K562 (cell line): ENCODE data around the gene GLI1. TPM values are rescaled to one million over a fixed set of nuclear protein-coding genes. Genes with fewer than 3 reads are reported as not detected.

Experiments
- FOXP1 ChIP-seq: sonication (generic); formaldehyde crosslinking; IDR thresholded peaks from 2 replicates; pipeline ENCODE4 v1.8.0; 2022; ENCODE audit warnings: mild to moderate bottlenecking, missing genetic modification reagents
- GABPA ChIP-seq: fragments of 200-800 bp; sonication (Bioruptor generic); conservative IDR thresholded peaks from 2 replicates; pipeline ENCODE4 v1.6.1; 2016; ENCODE audit warnings: low read depth, missing genetic modification characterization, missing compliant biosample characterization
- GABPB1 ChIP-seq: sonication (generic); formaldehyde crosslinking; IDR thresholded peaks from 2 replicates; pipeline ENCODE4 v1.8.0; 2022; ENCODE audit warnings: mild to moderate bottlenecking, missing genetic modification reagents
- GTF3C2 ChIP-seq: IDR thresholded peaks from 3 replicates; pipeline ENCODE4 v1.6.1; 2011; ENCODE audit warnings: borderline replicate concordance, mild to moderate bottlenecking, moderate library complexity; ENCODE audit not compliant: insufficient read length; ENCODE audit errors: extremely low read depth
- HDAC2 ChIP-seq: fragments of 450-650 bp; IDR thresholded peaks from 2 replicates; pipeline ENCODE4 v1.6.1; 2016; ENCODE audit warnings: mild to moderate bottlenecking
- HOXB6 ChIP-seq: fragments of 250-450 bp; sonication (Bioruptor Pico); IDR thresholded peaks from 2 replicates; pipeline ENCODE4 v1.5.1; 2022; ENCODE audit warnings: mild to moderate bottlenecking, borderline replicate concordance
- NR2C2 ChIP-seq, 2 experiments: fragments of 200-800 bp in 1 of 2; sonication (Bioruptor generic) in 1 of 2; sonication (generic) in 1 of 2; formaldehyde crosslinking in 1 of 2; IDR thresholded peaks; 2 replicates each; pipeline versions ENCODE4 v1.6.1 to v1.8.0; 2016 to 2022; ENCODE audit warnings: mild to moderate bottlenecking in 1 of 2, missing compliant biosample characterization in 1 of 2, missing genetic modification characterization in 1 of 2, missing genetic modification reagents in 1 of 2
- POLR2H ChIP-seq: IDR thresholded peaks from 2 replicates; pipeline ENCODE4 v1.6.1; 2016; ENCODE audit warnings: missing genetic modification characterization, low read depth, mild to moderate bottlenecking, control low read depth, missing compliant biosample characterization, moderate library complexity
- SMC3 ChIP-seq: conservative IDR thresholded peaks from 2 replicates; pipeline ENCODE4 v1.6.1; 2011; ENCODE audit warnings: low read depth, low read length, improper control_type of control experiment; ENCODE audit not compliant: insufficient read depth
- SNIP1 ChIP-seq: fragments of 450-650 bp; IDR thresholded peaks from 2 replicates; pipeline ENCODE4 v1.7.1; 2017; ENCODE audit warnings: low read depth, mild to moderate bottlenecking
- SPI1 ChIP-seq: IDR thresholded peaks from 2 replicates; pipeline ENCODE4 v1.6.1; 2011; ENCODE audit warnings: low read depth, low read length, control low read depth, borderline replicate concordance
- TEAD1 ChIP-seq, 2 experiments: fragments of 450-650 bp in 1 of 2; sonication (generic) in 1 of 2; formaldehyde crosslinking; IDR thresholded peaks; 2 replicates each; pipeline versions ENCODE4 v1.4.0 to v1.8.0; 2020 to 2022; ENCODE audit warnings: mild to moderate bottlenecking in 2 of 2, missing genetic modification reagents in 1 of 2
- ZBTB1 ChIP-seq: sonication (generic); formaldehyde crosslinking; IDR thresholded peaks from 2 replicates; pipeline ENCODE4 v1.8.1; 2023; ENCODE audit warnings: missing genetic modification reagents, low read depth, mild to moderate bottlenecking, borderline replicate concordance
- ZEB2 ChIP-seq: fragments of 450-650 bp; IDR thresholded peaks from 2 replicates; pipeline ENCODE4 v1.6.1; 2016
- ZNF165 ChIP-seq: fragments of 250-450 bp; sonication (Bioruptor Pico); IDR thresholded peaks from 2 replicates; pipeline ENCODE4 v1.4.0; 2020; ENCODE audit warnings: borderline replicate concordance
- ZNF583 ChIP-seq: fragments of 250-450 bp; sonication (Bioruptor Pico); IDR thresholded peaks from 2 replicates; pipeline ENCODE4 v1.4.0; 2020
- ZNF79 ChIP-seq: fragments of 250-450 bp; sonication (Bioruptor Pico); IDR thresholded peaks from 2 replicates; pipeline ENCODE4 v1.4.0; 2020; ENCODE audit warnings: low read depth, mild to moderate bottlenecking, moderate library complexity
- ZZZ3 ChIP-seq: fragments of 450-650 bp; IDR thresholded peaks from 2 replicates; pipeline ENCODE4 v1.6.1; 2016; ENCODE audit warnings: antibody characterized with exemption, mild to moderate bottlenecking, moderate library complexity
- polyA plus RNA-seq, 8 experiments: library from polyadenylated mRNA; depleted of rRNA in 4 of 8; stranded (reverse) in 5 of 8; unstranded in 3 of 8; fragments of >200 nt; fragmentation: Nextera tagmentation in 2 of 8; fragmentation: Illumina TruSeq in 1 of 8; extraction: Ambion mirVana in 2 of 8; extraction: Trizol in 1 of 8; gene quantifications; 2 replicates each; pipeline versions ENCODE4 v1.2.1 to v1.2.3, GENCODE V29; 2011 to 2014; ENCODE audit warnings: inconsistent platforms in 1 of 8, missing spikeins in 1 of 8
- total RNA-seq, 7 experiments: library from RNA; depleted of rRNA in 6 of 7; stranded (reverse); fragments of >200 nt in 6 of 7; fragmentation: Illumina TruSeq in 2 of 7; extraction: Trizol in 2 of 7; gene quantifications; 2 replicates each; pipeline versions ENCODE4 v1.2.1 to v1.2.3, GENCODE V29; 2011 to 2021; ENCODE audit warnings: low replicate concordance in 1 of 7
- TF ChIP-seq, protein P1 (sequence below), 2 experiments: fragments of 450-650 bp; IDR thresholded peaks; 2 replicates each; pipeline ENCODE4 v1.6.1; 2018; ENCODE audit warnings: mild to moderate bottlenecking in 2 of 2, low read depth in 1 of 2; ENCODE audit not compliant: partially characterized antibody in 2 of 2
- TF ChIP-seq, protein P2 (sequence below): sonication (generic); formaldehyde crosslinking; IDR thresholded peaks from 2 replicates; pipeline ENCODE4 v1.8.1; 2023; ENCODE audit warnings: mild to moderate bottlenecking, missing genetic modification reagents

GLI1 gene
- total and polyA plus RNA-seq, 9 of the 15 experiments (the other 6 are each of a cell fraction or from before 2014, with no cell fraction given): 0.24 to 3.7 (median 0.61) TPM

DNA sequence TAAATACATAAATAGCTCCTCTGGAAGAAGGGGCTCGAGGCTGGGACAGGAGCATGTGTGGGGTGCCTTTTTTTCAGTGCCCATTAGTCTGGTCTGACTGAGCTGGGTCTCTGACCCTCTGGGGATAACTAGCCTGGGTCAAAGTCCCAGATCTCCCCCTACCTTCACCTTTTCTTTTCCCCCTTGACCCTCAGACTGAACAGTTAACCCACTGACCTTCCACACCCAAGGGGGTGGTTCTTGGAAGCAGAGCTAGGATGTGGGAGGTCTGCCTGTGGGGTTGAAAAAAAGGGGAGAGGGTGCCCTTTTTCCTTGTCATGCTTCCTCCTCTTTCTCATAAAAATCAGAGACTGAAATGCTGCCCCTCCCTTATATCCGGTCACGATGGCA, 925 bp upstream of the GLI1 start (continued):
- TF ChIP-seq, protein P1, sequence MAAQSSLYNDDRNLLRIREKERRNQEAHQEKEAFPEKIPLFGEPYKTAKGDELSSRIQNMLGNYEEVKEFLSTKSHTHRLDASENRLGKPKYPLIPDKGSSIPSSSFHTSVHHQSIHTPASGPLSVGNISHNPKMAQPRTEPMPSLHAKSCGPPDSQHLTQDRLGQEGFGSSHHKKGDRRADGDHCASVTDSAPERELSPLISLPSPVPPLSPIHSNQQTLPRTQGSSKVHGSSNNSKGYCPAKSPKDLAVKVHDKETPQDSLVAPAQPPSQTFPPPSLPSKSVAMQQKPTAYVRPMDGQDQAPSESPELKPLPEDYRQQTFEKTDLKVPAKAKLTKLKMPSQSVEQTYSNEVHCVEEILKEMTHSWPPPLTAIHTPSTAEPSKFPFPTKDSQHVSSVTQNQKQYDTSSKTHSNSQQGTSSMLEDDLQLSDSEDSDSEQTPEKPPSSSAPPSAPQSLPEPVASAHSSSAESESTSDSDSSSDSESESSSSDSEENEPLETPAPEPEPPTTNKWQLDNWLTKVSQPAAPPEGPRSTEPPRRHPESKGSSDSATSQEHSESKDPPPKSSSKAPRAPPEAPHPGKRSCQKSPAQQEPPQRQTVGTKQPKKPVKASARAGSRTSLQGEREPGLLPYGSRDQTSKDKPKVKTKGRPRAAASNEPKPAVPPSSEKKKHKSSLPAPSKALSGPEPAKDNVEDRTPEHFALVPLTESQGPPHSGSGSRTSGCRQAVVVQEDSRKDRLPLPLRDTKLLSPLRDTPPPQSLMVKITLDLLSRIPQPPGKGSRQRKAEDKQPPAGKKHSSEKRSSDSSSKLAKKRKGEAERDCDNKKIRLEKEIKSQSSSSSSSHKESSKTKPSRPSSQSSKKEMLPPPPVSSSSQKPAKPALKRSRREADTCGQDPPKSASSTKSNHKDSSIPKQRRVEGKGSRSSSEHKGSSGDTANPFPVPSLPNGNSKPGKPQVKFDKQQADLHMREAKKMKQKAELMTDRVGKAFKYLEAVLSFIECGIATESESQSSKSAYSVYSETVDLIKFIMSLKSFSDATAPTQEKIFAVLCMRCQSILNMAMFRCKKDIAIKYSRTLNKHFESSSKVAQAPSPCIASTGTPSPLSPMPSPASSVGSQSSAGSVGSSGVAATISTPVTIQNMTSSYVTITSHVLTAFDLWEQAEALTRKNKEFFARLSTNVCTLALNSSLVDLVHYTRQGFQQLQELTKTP (IDR thresholded peaks at IDR 0.05; ENCODE audit: low read depth in 1 of 2, partially characterized antibody in 2 of 2): peak in 1 of 2 experiments; percentile 17
- TF ChIP-seq GABPB1 (CRISPR knock-in tag) (no peak), ZBTB1 (0 out of 2 replicates have a peak, but pooled peaks have one; percentile 5), ZEB2 (no peak), SPI1 (no peak), TEAD1 (CRISPR knock-in tag; IDR thresholded peaks at IDR 0.05) (no peak), FOXP1 (CRISPR knock-in tag) (no peak; the same call in 1 of the 2 replicates), ZNF79 (CRISPR knock-in tag) (no peak), HDAC2 (0 out of 2 replicates have a peak, but pooled peaks have one; percentile 11), ZZZ3 (no peak), SMC3 (no peak), SNIP1 (no peak), GTF3C2 (no peak), GABPA (peak; percentile 44; the same call in 1 of the 2 replicates), HOXB6 (CRISPR knock-in tag) (no peak), ZNF583 (CRISPR knock-in tag) (no peak), ZNF165 (CRISPR knock-in tag) (no peak), POLR2H (tag) (peak; percentile 88; the same call in 1 of the 2 replicates), NR2C2 (CRISPR knock-in tag; IDR thresholded peaks at IDR 0.05) (no peak), NR2C2 (tag; IDR thresholded peaks at IDR 0.05) (peak; percentile 22; the same call in 1 of the 2 replicates)
- TF ChIP-seq, protein P2, sequence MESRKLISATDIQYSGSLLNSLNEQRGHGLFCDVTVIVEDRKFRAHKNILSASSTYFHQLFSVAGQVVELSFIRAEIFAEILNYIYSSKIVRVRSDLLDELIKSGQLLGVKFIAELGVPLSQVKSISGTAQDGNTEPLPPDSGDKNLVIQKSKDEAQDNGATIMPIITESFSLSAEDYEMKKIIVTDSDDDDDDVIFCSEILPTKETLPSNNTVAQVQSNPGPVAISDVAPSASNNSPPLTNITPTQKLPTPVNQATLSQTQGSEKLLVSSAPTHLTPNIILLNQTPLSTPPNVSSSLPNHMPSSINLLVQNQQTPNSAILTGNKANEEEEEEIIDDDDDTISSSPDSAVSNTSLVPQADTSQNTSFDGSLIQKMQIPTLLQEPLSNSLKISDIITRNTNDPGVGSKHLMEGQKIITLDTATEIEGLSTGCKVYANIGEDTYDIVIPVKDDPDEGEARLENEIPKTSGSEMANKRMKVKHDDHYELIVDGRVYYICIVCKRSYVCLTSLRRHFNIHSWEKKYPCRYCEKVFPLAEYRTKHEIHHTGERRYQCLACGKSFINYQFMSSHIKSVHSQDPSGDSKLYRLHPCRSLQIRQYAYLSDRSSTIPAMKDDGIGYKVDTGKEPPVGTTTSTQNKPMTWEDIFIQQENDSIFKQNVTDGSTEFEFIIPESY (CRISPR knock-in tag): 0 out of 2 replicates have a peak, but pooled peaks have one; percentile 1
